HG03439 (cell line): ENCODE data around the gene INO80.

Source experiments
- ATAC-seq: cut with Tn5 transposase; IDR thresholded peaks from one replicate; pipeline ENCODE4 v1.9.1; 2021; ENCODE audit warnings: mild to moderate bottlenecking, moderate library complexity; ENCODE audit not compliant: unreplicated experiment

INO80 gene

DNA sequence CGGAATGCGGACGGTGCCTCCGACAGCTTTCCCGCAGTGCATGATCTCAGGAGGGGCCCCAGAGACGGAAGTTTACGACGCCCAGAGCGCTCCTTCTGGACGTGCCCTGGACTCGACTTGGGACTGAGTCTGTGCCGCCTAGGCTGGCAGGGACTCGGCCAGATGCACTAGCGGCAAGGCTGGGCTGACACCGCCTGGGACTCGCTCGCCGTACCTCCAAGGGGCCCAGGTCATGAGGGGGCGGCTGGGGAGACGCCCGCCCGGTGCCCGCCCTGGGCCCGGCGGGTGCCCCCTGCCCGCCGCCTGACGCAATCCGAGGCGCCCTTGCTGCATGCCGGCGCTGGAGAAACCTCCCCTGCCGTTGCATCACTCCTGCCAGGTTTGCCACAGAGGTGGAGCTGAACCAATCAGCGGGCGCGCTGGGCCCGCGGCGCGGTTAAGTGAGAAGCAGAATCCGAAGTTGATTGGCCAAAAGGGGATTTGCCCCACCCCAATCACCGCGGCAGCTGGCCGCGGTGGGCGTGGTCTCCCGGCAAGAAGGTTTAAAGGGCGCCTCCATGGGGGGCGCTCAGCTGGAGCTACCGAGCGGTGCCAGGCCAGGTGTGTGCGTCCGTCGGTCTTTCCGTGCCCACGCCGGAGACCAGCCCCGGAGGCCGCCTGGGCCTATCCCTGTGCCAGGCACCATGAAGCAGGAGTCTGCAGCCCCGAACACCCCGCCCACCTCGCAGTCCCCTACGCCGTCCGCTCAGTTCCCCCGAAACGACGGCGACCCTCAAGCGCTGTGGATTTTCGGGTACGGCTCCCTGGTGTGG is 163.0 kb downstream of the INO80 start, which contains the start of gene CHAC1:
Gene CHAC1, plus strand, starts transcription at position 571 of the 812 bp plus-strand sequence. Its CDS starts 113 bp downstream, at position 684.
- ATAC-seq: peak; percentile 86

DNA sequence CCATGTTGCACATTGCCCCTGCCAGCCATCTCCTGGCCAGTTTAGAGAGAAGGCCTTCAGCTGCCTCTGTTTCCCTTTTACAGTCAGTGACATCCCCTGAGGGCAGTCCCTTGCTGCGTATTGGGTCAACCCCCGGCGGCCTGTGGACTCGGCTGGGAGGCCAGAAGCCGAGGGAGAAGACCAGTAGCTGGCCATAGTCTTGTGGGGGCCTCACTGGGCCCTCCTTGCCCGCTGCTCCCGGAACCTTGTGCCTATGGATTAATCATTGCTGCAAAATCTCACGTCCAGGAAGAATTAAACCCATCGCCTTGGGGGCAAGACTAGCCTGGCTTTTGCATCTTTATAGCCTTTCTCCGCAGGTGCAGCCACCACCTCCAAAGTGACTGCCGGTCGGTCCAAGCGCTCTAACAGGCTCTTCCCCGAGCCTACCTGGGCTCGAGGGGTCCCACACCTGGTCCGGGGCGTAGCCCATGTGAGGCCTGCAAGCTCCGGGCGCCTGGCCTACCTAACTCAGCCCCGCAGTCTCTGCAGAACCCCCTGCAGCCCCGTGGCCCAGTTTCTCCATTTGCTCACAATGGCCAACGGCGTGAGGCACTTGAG is 163.7 kb downstream of the INO80 start:
- peak; percentile 5 for ATAC-seq

DNA sequence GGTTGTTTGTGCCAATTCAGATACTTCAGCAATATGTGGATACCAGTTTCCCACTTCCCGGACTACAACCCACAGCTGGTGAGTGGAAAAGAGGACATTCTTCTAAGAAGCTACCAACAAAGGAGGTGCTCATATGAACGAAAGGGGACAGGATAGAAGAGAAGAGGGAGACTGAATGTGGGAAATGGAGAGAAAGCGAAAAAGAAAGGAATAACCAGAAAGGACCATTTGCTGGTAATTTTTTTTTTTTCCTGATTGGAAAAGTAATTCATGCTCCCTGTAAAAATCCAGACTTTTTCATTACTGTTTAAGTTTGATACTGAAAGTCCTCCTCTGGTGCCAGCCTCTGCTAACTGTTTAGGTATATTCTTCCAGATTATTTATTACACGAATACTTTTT is 164.3 kb downstream of the INO80 start:
- no peak for ATAC-seq

DNA sequence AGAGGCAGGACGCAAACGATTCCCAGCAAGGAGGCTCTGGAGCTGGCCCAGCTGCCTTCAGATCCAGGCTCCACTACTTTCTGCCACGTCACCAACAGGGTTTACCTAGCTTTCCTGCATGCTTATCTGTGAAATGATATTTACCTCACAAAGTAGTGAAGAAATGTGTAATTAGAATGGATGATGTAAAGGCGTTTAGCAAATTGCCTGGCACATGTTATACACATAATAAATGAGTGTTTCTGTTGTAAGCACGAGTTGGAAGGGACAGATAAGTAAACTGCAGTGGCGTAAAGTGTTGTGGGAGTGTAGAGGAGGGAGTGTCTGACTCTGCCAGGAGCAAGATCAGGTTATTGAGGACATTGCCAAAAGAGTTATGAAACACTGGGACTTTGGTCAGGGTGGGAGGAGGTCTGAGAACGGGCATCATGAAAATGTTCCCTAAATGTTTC is 166.3 kb downstream of the INO80 start:
- ATAC-seq: no peak

DNA sequence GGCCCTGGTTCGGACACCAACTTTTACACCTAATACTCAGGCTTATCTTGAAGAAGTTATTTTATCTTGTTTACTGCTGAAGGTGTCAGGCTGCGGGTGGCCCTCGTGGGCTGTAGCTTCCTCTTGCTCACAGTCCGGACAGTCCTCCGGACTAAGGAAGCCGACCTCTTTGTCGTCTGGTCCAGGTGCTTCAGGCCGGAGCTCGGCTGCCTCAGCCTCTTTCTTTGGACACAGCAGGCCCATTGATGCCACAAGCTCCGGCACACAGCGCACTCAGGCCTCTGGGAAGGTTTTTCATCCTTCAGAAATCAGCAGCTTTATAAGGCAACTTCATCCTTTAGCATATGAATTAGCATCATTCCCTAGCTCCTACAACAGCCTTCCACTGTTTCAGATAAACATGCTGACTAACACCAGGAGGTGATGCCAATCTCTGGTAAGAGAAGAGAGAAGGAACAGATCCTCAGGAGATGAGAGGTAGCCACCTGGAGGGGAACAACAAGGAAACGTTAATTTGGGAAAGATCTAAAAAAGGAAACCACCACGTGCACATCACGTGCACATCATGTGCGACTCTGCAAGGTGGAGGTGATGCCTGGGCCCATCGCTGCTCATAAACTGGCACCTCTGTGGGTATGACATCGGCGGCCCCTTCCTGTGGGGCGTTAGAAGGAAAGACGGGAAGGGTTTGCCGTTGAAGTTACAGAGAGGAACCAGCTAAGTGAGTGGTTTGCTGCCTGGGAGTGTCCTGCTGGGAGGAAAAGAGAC is 167.2 kb downstream of the INO80 start:
- ATAC-seq: no peak

DNA sequence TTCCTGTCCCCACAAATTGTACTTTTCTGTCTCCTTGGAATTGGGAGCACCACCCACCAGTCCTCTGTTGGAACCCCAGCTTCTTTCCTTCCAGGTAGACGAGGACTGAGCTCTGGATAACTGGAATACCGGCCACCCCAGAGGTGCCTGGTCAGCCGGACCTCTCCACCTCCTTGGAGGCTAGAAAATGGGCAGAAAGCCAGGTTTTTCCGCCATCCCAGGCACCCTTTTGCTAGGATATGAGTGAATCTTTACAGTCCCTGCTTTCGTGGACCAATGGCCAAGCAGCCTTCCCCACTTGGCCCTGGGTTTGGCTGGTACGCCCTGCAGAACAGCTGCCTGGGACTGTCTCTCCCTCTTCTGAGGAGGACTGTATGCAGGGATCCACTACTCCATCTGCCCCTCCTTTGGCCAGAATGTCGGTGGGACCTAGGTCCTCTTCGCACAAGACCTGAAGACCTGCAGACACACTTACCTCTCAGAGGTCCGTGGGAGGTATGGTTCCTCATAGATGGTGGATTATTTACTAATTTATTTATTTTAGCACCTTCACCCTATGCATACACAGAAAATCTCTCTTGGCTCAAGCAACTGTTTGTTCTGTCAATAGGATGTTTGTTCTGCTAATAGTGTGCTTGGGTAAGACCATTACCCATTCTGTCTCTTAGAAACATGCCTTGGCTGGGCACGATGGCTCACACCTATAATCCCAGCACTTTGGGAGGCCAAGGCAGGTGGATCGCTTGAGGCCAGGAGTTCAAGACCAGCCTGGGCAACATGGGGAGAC is 171.4 kb downstream of the INO80 start:
- ATAC-seq: no peak

DNA sequence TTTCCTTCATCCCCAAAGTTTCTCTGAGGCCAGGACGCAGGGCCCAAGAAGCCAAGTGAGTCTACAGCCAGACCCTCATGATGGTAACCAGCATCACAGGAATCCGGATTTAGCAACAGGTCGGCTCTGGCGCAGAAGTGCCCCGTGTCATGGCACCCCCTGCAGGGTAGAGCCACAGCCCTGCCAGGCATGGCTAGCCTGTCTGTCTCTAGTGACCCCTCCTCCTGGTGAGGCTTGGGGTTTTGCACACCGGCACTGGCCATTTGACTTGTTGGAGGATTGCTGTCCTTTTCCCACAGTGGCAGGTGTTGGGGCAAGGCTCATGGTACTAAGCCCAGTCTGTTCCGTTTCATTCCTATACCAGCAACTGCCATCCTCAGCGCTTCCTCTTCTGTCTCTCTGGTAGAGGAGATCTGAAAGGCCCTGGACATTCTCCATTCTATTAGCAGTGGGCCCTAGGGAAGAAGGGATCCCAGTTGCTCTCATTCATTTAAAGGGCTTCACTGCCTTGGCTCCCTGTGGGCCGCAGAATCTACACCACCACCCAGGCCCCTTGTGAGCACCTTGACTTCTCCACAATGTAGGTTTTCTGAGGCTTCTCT is 172.2 kb downstream of the INO80 start:
- no peak for ATAC-seq

DNA sequence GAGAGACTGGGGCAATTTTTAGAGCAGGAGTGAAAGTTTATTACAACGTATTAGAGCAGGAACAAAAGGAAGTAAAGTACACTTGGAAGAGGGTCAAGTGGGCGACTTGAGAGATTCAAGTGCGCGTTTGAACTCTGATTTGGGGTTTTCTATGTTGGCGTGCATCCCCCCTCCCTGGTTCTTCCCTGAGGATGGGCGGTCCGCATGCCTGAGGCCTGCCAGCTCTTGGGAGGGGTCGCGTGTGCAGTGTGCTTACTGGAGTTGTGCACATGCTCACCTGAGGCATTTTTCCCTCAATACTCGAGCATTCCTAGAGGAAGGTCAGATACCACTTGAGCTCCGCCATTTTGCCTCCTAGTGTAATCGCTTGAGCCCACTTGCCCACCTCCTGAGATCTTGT is 173.2 kb downstream of the INO80 start:
- no peak for ATAC-seq

DNA sequence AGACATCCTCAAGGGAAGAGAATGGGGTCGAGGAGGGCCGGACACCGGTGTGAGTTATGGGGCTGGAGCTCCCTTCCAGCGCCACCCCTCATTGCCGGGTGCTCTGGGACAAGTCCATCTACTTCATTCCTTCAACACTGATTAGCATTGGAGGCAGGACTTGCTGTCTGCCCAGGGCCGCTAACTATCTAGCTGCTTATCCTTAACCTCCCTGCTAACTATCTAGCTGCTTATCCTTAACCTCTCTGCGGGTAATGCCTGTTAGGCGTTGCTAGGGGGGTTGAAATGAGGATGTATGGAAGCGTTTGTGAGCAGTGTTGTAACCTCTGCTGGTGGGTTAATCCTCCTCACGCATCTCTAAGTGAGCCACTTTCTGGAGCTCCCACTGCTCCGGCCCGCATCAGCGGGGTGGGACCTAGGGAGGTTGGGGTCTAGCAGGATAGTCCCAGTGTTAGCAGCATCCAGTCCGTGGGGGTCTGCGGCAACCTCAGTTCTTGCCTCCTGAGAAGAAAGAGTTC is 173.7 kb downstream of the INO80 start:
- ATAC-seq: peak; percentile 11

DNA sequence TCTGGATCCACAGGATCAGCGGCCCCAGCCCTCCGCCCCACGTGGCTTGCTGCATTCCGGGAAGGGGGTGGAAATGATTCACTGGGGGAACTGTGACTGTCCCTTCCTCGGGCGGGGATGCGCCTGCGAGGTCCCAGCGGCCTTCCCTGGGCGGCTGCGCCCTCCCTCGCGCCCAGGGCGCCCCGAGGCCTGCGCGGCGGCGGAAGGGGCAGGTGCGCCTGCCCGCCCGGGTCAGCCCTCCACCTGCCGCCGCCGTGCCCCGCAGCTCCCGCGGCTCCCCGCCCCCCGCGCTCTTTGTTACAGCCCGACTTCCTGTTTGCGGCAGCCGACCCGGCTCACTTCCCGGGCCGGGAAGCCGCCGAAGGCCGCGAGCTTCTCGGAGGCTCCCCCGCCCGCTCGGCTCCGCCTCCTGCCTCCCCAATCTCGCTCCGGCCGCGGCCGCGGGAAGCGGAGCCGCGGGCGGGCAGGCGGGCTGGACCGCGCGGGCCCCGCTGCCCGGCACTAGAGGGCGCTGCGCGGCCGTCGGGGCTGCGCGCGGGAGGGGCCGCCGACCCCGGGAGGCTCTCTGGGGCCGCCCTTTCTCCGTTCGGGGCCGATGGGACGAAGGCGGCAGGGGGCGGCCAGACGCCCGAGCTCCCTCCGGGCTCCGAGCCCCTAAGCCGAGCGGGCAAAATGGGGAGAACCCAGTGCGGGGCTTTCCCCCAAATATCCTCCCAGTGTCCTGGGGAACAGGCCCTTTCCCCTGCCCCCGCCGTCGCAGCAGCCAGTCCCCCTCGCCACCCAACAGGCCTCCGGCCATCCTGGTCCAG is 174.3 kb downstream of the INO80 start:
- peak; percentile 66 for ATAC-seq

DNA sequence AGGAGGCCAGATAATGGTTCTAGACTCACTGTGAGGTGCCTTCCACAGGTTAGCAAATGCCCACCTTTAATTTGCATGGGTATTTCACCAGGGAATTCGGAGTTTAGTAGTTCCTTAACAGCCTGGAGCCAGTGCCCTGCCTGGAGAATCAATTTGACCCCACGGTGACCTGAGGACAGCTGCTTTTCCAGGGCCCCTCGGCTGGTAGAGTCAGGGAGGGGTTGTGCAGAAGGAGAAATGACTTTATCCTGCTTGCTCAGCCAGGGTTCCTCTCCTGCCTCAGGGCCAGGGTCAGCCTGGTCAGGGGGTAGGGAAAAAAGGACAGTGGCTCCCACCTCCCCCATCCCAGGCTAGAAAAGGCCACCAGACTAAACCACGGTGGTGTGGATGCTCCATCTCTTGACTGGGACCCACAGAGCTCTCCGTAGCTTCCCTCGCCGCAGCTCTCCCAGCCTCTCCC is 175.0 kb downstream of the INO80 start:
- ATAC-seq: no peak

DNA sequence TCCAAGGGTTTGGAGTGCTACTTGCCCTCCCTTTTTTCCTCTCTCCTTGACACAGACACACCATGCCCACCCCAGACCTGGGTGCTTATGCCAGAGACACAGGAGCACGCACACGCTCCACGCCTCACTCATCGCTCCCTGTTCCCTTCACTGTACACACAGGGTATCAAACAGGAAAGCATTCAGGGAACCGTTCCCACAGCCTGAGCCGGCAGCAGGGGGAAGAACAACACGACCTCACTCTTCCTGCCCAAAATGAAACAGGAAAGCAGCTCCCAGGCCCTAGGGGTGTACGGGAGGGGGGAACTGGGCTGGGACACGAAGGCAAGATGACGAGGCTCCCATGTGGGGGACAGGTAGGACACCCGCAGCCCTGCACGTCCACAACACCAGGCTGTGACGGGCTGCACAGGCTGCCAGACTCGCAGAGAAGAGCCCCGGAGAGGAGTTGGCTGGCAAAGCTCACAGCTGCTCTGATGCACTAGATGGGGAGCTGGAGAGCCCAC is 175.7 kb downstream of the INO80 start:
- no peak for ATAC-seq

DNA sequence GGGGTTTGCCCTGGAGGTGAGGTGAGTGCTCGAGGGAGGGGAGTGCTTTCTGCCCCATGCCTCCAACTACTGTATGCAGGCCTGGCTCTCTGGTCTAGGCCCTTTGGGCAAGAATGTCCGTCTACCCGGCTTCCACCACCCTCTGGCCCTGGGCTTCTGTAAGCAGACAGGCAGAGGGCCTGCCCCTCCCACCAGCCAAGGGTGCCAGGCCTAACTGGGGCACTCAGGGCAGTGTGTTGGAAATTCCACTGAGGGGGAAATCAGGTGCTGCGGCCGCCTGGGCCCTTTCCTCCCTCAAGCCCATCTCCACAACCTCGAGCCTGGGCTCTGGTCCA is 177.6 kb downstream of the INO80 start:
- ATAC-seq: no peak

DNA sequence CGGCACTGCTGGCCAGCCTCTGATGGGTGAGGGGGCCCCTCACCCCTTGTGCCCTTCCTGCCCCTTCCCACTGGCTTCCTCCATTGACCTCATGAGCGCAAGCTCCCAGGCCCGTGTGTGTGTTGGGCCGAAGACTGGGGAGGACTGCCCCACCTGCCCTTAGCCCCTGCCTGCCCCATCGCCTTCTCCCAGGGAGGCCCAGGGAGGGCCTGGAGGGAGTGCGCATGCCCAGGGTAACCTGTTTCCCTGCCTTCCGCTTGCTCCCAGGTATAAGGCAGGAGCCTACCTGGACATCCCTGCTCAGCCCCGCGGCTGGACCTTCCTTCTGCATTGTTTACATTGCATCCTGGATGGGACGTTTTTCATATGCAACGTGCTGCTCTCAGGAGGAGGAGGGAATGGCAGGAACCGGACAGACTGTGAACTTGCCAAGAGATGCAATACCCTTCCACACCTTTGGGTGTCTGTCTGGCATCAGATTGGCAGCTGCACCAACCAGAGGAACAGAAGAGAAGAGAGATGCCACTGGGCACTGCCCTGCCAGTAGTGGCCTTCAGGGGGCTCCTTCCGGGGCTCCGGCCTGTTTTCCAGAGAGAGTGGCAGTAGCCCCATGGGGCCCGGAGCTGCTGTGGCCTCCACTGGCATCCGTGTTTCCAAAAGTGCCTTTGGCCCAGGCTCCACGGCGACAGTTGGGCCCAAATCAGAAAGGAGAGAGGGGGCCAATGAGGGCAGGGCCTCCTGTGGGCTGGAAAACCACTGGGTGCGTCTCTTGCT is 178.1 kb downstream of the INO80 start:
- no peak for ATAC-seq

DNA sequence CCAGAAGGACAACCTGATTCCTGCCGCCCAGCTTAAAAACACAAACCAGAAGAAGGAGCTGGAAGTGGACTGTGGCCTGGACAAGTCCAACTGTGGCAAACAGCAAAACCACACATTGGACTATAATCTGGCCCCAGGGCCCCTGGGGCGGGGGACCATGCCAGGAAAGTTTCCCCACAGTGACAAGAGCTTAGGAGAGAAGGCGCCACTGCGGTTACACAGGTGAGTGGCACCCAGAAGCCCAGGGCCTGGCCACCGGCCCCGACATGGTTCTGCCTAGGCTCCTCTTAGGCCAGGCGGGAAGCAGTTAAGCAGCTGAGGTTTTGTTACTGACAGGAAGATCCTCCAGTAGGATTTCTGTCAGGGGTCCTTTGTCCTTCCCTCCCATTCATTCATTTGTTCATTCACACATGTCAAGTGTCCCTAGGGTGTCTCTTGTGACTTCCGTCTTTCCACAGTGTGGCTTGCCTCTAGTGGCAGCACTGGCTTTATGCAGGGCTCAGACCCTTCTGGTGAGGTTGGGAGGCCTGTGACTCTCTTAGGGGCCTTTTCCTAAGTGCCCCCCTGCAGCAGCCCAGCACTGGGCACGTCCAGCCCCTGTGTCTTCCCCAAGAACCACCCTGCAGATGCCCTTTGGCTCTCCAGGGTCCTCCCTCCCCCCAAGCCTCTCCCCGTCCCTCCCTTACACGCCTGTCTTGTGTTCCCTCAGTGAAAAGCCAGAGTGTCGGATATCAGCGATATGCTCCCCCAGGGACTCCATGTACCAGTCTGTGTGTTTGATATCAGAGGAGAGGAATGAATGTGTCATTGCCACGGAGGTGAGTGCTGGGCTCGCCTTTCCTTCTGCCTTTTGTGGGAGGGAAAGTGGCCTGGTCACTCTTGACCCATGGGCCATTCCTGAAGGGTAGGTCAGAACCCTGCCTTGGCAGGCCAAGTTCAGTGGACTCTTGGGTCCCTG is 179.1 kb downstream of the INO80 start:
- no peak for ATAC-seq

DNA sequence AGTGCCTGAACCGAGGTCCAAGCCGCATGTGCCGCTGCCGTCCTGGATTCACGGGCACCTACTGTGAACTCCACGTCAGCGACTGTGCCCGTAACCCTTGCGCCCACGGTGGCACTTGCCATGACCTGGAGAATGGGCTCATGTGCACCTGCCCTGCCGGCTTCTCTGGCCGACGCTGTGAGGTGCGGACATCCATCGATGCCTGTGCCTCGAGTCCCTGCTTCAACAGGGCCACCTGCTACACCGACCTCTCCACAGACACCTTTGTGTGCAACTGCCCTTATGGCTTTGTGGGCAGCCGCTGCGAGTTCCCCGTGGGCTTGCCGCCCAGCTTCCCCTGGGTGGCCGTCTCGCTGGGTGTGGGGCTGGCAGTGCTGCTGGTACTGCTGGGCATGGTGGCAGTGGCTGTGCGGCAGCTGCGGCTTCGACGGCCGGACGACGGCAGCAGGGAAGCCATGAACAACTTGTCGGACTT is 179.8 kb downstream of the INO80 start:
- ATAC-seq: no peak

DNA sequence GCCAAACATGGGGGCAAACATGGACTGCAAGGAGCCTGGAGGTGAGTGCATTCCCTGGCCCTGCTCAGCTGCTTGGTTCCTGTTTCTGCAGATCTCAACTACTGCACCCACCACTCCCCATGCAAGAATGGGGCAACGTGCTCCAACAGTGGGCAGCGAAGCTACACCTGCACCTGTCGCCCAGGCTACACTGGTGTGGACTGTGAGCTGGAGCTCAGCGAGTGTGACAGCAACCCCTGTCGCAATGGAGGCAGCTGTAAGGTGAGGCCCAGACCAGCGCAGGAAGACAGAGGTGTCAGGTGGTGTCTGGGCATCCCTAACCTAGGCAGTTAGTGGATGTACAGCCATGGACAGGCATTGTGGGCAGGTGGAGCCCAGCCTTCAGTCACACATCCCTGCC is 181.6 kb downstream of the INO80 start:
- ATAC-seq: no peak
